ENCODE results near the gene EFCAB14. TPM values are rescaled to one million over a fixed set of nuclear protein-coding genes. Genes with fewer than 3 reads are reported as not detected.

EFCAB14 gene, protein sequence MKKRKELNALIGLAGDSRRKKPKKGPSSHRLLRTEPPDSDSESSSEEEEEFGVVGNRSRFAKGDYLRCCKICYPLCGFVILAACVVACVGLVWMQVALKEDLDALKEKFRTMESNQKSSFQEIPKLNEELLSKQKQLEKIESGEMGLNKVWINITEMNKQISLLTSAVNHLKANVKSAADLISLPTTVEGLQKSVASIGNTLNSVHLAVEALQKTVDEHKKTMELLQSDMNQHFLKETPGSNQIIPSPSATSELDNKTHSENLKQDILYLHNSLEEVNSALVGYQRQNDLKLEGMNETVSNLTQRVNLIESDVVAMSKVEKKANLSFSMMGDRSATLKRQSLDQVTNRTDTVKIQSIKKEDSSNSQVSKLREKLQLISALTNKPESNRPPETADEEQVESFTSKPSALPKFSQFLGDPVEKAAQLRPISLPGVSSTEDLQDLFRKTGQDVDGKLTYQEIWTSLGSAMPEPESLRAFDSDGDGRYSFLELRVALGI
- 61.3 and 63.7 TPM in 2 replicates for total RNA-seq

DNA sequence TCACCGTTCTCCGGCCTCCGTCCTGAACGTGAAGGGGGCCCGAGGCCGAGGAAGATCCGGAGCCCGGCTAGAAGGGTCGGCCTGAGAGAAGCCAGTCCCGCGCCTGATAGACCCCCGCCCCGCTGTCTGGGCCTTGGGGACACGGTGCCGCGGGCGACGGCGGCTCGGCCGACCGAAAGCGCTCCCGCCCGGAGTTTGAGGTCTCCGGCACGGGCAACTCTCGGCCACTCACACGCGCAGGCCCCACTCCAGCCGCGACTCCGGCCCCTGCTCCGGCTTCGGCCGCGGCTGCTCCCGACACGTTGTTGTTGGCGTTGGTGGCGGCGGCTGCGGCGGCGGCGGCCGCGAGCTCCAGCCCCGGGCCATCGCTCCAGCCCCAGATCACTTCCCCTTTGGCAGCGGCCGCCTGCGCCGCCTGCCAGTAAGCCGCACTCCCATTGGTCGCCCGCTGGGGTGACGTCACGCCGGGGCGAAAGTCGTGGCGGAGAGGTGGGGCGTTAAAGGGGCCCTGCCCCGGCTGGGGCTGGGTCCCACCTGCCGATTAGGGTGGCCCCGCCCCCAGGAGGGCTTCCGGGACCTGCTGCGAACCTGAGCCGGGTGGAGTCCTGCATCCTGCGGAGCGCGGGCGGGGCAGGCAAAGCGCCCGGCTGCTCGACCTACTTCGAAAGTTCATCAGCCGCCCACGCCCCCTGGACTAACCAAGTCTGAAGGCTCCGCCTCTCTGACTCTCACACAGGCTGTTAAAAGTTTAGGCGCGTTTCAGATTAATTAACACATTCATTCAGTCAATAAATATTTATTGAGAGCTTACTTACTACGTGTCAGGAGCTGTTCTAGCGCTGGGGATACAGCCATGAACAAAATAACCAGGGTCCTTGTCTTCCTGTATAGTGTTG is at the start of gene EFCAB14:
Gene EFCAB14, minus strand, starts transcription at position 388 of the 896 bp plus-strand sequence. CDS start 1,027 bp downstream, outside the sequence.
- Histone ChIP-seq H4K20me1 (ENCODE audit: insufficient read depth, low read length) (peaks cover 16% of the 10 kb centered on the region), H3K4me2 (ENCODE audit: insufficient read depth, low read length) (peak within 1 kb of the TSS; percentile 98), H2AFZ (ENCODE audit: low read length) (peak within 1 kb of the TSS; percentile 90), H3K36me3 (ENCODE audit: insufficient read depth, low read length) (peaks cover 8% of the 10 kb centered on the region), H3K27me3 (ENCODE audit: insufficient read depth, low read length) (peaks cover 5% of the 10 kb centered on the region), H3K79me2 (ENCODE audit: insufficient read depth, low read length) (peaks cover 33% of the 10 kb centered on the region), H3K9me3 (ENCODE audit: low read depth, low read length) (no peaks in the 10 kb centered on the region), H3K4me1 (ENCODE audit: insufficient read depth, low read length) (peaks cover 14% of the 10 kb centered on the region), H3K4me3 (ENCODE audit: insufficient read depth, low read length) (peak within 1 kb of the TSS; percentile 94), H3K27ac (ENCODE audit: low read depth, low read length) (peak within 1 kb of the TSS; percentile 77)
- peak; percentile 99 for DNase-seq (ENCODE audit: insufficient read length, low spot score, missing footprints)
- TF ChIP-seq, protein P1, sequence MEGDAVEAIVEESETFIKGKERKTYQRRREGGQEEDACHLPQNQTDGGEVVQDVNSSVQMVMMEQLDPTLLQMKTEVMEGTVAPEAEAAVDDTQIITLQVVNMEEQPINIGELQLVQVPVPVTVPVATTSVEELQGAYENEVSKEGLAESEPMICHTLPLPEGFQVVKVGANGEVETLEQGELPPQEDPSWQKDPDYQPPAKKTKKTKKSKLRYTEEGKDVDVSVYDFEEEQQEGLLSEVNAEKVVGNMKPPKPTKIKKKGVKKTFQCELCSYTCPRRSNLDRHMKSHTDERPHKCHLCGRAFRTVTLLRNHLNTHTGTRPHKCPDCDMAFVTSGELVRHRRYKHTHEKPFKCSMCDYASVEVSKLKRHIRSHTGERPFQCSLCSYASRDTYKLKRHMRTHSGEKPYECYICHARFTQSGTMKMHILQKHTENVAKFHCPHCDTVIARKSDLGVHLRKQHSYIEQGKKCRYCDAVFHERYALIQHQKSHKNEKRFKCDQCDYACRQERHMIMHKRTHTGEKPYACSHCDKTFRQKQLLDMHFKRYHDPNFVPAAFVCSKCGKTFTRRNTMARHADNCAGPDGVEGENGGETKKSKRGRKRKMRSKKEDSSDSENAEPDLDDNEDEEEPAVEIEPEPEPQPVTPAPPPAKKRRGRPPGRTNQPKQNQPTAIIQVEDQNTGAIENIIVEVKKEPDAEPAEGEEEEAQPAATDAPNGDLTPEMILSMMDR (IDR thresholded peaks at IDR 0.05; ENCODE audit: extremely low read depth, low read depth, low read length): no peak

DNA sequence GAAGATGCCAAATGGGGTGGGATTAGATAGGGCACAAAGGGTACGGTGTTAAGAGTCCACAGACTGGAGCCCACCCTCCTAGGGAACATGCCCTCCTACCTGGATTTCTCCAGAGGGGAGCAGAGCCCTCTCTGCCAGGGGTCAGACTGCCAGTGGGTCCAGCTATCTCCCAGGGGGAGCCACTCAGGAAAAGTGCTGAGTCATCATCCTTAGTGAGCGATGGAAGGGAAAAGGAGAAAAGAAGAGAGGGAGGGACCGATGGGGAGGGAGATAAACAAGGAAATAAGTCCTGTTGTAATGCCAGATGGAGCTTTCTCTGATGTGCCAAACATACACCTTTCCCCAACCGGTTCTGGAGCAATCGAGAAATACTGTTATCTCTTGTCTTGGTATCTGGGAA is 49.5 kb upstream of the EFCAB14 start:
- H3K79me2 ChIP-seq (ENCODE audit: insufficient read depth, low read length): no peaks in the 10 kb centered on the region
- H3K27ac ChIP-seq (ENCODE audit: low read depth, low read length): no peak overlapping the region
- no peak overlapping the region for H3K4me2 ChIP-seq (ENCODE audit: insufficient read depth, low read length)
- no peaks in the 10 kb centered on the region for H3K27me3 ChIP-seq (ENCODE audit: insufficient read depth, low read length)
- no peak overlapping the region for H3K4me3 ChIP-seq (ENCODE audit: insufficient read depth, low read length)
- H3K4me1 ChIP-seq (ENCODE audit: insufficient read depth, low read length): no peaks in the 10 kb centered on the region
- H3K9me3 ChIP-seq (ENCODE audit: low read depth, low read length): peaks cover 6% of the 10 kb centered on the region
- TF ChIP-seq, protein P1 (IDR thresholded peaks at IDR 0.05; ENCODE audit: extremely low read depth, low read depth, low read length): no peak
- no peaks in the 10 kb centered on the region for H3K36me3 ChIP-seq (ENCODE audit: insufficient read depth, low read length)
- H4K20me1 ChIP-seq (ENCODE audit: insufficient read depth, low read length): no peaks in the 10 kb centered on the region
- no peak overlapping the region for H2AFZ ChIP-seq (ENCODE audit: low read length)
- DNase-seq (ENCODE audit: insufficient read length, low spot score, missing footprints): no peak

DNA sequence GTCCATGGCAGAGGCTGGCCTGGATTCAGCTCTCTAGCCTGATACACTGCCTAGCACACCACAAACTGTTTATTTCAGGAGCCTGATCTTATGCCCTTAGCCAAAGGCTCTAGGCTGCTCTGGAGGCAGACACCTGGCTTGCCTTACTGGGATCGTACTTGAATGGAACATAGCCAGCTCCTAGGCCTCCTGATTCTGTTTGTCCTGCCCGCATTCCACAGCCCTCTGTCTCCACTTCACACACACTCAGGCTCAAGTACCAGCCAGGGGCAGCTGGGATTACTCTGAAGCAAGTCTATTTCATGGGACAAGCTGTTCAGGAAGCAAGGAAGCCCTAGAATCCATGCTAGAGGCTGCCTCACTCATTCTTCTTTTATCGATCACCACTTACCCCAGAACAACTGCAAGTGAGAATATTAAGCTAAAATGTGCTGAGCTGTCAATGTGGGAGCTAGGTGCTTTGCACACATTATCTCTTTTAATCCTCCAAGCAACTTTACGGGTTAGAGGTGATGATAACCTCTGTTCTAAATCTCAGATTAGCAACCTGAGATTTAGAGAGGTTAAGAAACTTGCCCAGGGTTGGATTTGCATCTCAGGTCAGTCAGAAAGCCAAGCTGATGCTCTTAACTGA is 48.9 kb upstream of the EFCAB14 start:
- Histone ChIP-seq H3K36me3 (ENCODE audit: insufficient read depth, low read length) (no peaks in the 10 kb centered on the region), H3K79me2 (ENCODE audit: insufficient read depth, low read length) (no peaks in the 10 kb centered on the region), H3K9me3 (ENCODE audit: low read depth, low read length) (peaks cover 6% of the 10 kb centered on the region), H3K27me3 (ENCODE audit: insufficient read depth, low read length) (no peaks in the 10 kb centered on the region), H4K20me1 (ENCODE audit: insufficient read depth, low read length) (no peaks in the 10 kb centered on the region), H3K27ac (ENCODE audit: low read depth, low read length) (no peak overlapping the region), H3K4me3 (ENCODE audit: insufficient read depth, low read length) (no peak overlapping the region), H3K4me2 (ENCODE audit: insufficient read depth, low read length) (no peak overlapping the region), H3K4me1 (ENCODE audit: insufficient read depth, low read length) (no peaks in the 10 kb centered on the region), H2AFZ (ENCODE audit: low read length) (no peak overlapping the region)
- TF ChIP-seq, protein P1 (IDR thresholded peaks at IDR 0.05; ENCODE audit: extremely low read depth, low read depth, low read length): no peak
- DNase-seq (ENCODE audit: insufficient read length, low spot score, missing footprints): no peak

Measured in osteoblast (primary cell).